Spleen (tissue), 11 donors: Measurements from ENCODE around the gene LCLAT1. TPM values are rescaled to one million over a fixed set of nuclear protein-coding genes. Genes with fewer than 3 reads are reported as not detected.

Source experiments
- DNase-seq: peaks from one replicate; pipeline ENCODE4 v3.0.0-alpha.2; 2020
- H3K27ac ChIP-seq, 8 donors: fragments of 200-600 bp; sonication (generic) in 7 of 8; 1 replicate in 4 of 8; 2 replicates in 4 of 8; pipeline versions ENCODE4 v1.5.0 to v1.8.0; 2016 to 2021; ENCODE audit warnings: inconsistent platforms in 4 of 8, mild to moderate bottlenecking in 4 of 8, moderate library complexity in 1 of 8
- H3K27me3 ChIP-seq, 7 donors: fragments of 200-600 bp; sonication (generic) in 6 of 7; replicated peaks in 1 of 7; 1 replicate in 4 of 7; 2 replicates in 3 of 7; pipeline versions ENCODE4 v1.5.0 to v1.8.0; 2016 to 2021; ENCODE audit warnings: inconsistent platforms in 3 of 7, mild to moderate bottlenecking in 1 of 7
- H3K36me3 ChIP-seq, 6 donors: fragments of 200-600 bp; sonication (generic) in 5 of 6; 1 replicate in 4 of 6; 2 replicates in 2 of 6; pipeline versions ENCODE4 v1.5.0 to v1.8.0; 2016 to 2021; ENCODE audit warnings: inconsistent platforms in 2 of 6
- H3K4me1 ChIP-seq, 6 donors: fragments of 200-600 bp; sonication (generic) in 5 of 6; 1 replicate in 3 of 6; 2 replicates in 3 of 6; pipeline versions ENCODE4 v1.5.0 to v1.8.0; 2016 to 2021; ENCODE audit warnings: inconsistent platforms in 3 of 6
- H3K4me3 ChIP-seq, 8 donors: fragments of 200-600 bp; sonication (generic) in 7 of 8; 1 replicate in 4 of 8; 2 replicates in 4 of 8; pipeline versions ENCODE4 v1.5.0 to v1.8.0; 2016 to 2021; ENCODE audit warnings: inconsistent platforms in 4 of 8, mild to moderate bottlenecking in 4 of 8, moderate library complexity in 2 of 8
- H3K9me3 ChIP-seq, 8 donors: fragments of 200-600 bp; sonication (generic) in 7 of 8; 1 replicate in 4 of 8; 2 replicates in 4 of 8; pipeline versions ENCODE4 v1.5.0 to v1.8.0; 2016 to 2021; ENCODE audit warnings: inconsistent platforms in 4 of 8
- CTCF ChIP-seq, 11 experiments: fragments of 200-600 bp in 7 of 11; fragments of 450-650 bp in 4 of 11; sonication (generic) in 4 of 11; IDR thresholded peaks in 8 of 11; conservative IDR thresholded peaks in 3 of 11; 1 replicate in 7 of 11; 2 replicates in 4 of 11; pipeline versions ENCODE4 v1.4.0 to v1.8.0; 2016 to 2021; ENCODE audit warnings: antibody characterized with exemption in 11 of 11, inconsistent platforms in 4 of 11, mild to moderate bottlenecking in 1 of 11
- POLR2A ChIP-seq, 3 donors: fragments of 450-650 bp; IDR thresholded peaks; one replicate each; pipeline ENCODE4 v1.5.1; 2017; ENCODE audit warnings: antibody characterized with exemption in 3 of 3, mild to moderate bottlenecking in 1 of 3
- POLR2AphosphoS5 ChIP-seq, 3 donors: sonication (generic); formaldehyde crosslinking; IDR thresholded peaks; one replicate each; pipeline ENCODE4 v1.5.1; 2017; ENCODE audit warnings: antibody characterized with exemption in 3 of 3
- WGBS, 5 donors: extraction: QIAGEN DNeasy Blood & Tissue Kit in 3 of 5; methylation state at CpG; one replicate each; pipeline versions ENCODE4 v1.1.5 to v1.1.7; 2013 to 2018; 5-methylcytosine and 5-hydroxymethylcytosine counted together
- intact Hi-C: fragments of 100-400 bp; cut with DNase I; formaldehyde crosslinking; loops from one replicate; pipeline ENCODE4 v1.15.0; 2023; ENCODE audit warnings: low total_unique reads
- polyA plus RNA-seq, 3 donors: library from polyadenylated mRNA; stranded (reverse); fragments of 200-250 nt; gene quantifications; one replicate each; pipeline ENCODE4 v1.2.1, GENCODE V29; 2013
- total RNA-seq, 7 donors: library from RNA; depleted of rRNA in 3 of 7; stranded (reverse); fragments of >200 nt in 3 of 7; fragmentation: NEBNext Ultra II Directional in 4 of 7; extraction: Animal tissue kit (Norgen Biotek cat#: 25700) in 4 of 7; gene quantifications; one replicate each; pipeline versions ENCODE4 v1.1.0 to v1.2.1, GENCODE V29; 2016 to 2021
- donor health status: healthy with polysubstance abuse.
- donor health status: DM: no; HTN: no; CAD: no; lungs with moderate emphysema.
- donor health status: DM: no; HTN: no; CAD: no.
- donor health status: Bipolar disorder and iron deficiency.
- donor health status: healthy.
- donor health status: DM: no; HTN: no; CAD: no.
- donor health status: DM: yes; HTN: yes; CAD: no.

The LCLAT1 gene
- total and polyA plus RNA-seq, 10 donors: 1.9 to 23.3 (median 13.8) TPM

- 87 to 93% (median 89%) methylated on average over 3 of the region's 3 CpGs for WGBS, 5 donors
- H3K27ac ChIP-seq: no peak overlapping the region
- no peak for DNase-seq
- no peaks in the 10 kb centered on the region for H3K27me3 ChIP-seq
- no peaks in the 10 kb centered on the region for H3K9me3 ChIP-seq
- H3K36me3 ChIP-seq: peaks cover 0 to 23% (median 11%) of the 10 kb centered on the region in 6 donors
- H3K4me3 ChIP-seq: no peak overlapping the region
- TF ChIP-seq POLR2A (IDR thresholded peaks at IDR 0.05) (no peak), CTCF (IDR thresholded peaks at IDR 0.05 in 8 of 11, conservative IDR thresholded peaks at IDR 0.05 in 3 of 11) (no peak), POLR2AphosphoS5 (IDR thresholded peaks at IDR 0.05) (no peak)
- intact Hi-C loops: no loop called here
- H3K4me1 ChIP-seq: peaks cover 0 to 8% (median 0%) of the 10 kb centered on the region in 6 donors
These were observed 196.6 kb downstream of the LCLAT1 start for GRCh38 chr2:30643674-30644073.

- H3K36me3 ChIP-seq: peaks cover 0 to 18% (median 8%) of the 10 kb centered on the region in 6 donors
- no peak for DNase-seq
- no peak overlapping the region for H3K4me3 ChIP-seq
- H3K4me1 ChIP-seq: peaks cover 0 to 8% (median 0%) of the 10 kb centered on the region in 6 donors
- no peaks in the 10 kb centered on the region for H3K9me3 ChIP-seq
- 92 to 98% (median 96%) methylated on average over 3 of the region's 3 CpGs for WGBS, 5 donors
- TF ChIP-seq CTCF (IDR thresholded peaks at IDR 0.05 in 8 of 11, conservative IDR thresholded peaks at IDR 0.05 in 3 of 11) (no peak), POLR2AphosphoS5 (IDR thresholded peaks at IDR 0.05) (no peak), POLR2A (IDR thresholded peaks at IDR 0.05) (no peak)
- no peaks in the 10 kb centered on the region for H3K27me3 ChIP-seq
- intact Hi-C loops: no loop called here
- no peak overlapping the region for H3K27ac ChIP-seq
These were observed 198.2 kb downstream of the LCLAT1 start for GRCh38 chr2:30645081-30645744.

- DNase-seq: no peak
- Histone ChIP-seq H3K9me3 (no peaks in the 10 kb centered on the region), H3K4me3 (no peak overlapping the region), H3K36me3 (peaks cover 0 to 13% (median 4%) of the 10 kb centered on the region in 6 donors), H3K27me3 (no peaks in the 10 kb centered on the region), H3K4me1 (peaks cover 0 to 8% (median 0%) of the 10 kb centered on the region in 6 donors), H3K27ac (no peak overlapping the region)
- intact Hi-C loops: no loop called here
- WGBS, 5 donors: 65 to 93% (median 68%) methylated on average over 3 of the region's 3 CpGs
- no peak for TF ChIP-seq POLR2AphosphoS5 (IDR thresholded peaks at IDR 0.05)
- no peak for TF ChIP-seq POLR2A (IDR thresholded peaks at IDR 0.05)
These were observed 198.7 kb downstream of the LCLAT1 start for GRCh38 chr2:30645745-30646119.

- Histone ChIP-seq H3K9me3 (no peaks in the 10 kb centered on the region), H3K4me1 (no peaks in the 10 kb centered on the region), H3K27ac (no peak overlapping the region), H3K27me3 (no peaks in the 10 kb centered on the region), H3K4me3 (no peak overlapping the region), H3K36me3 (peaks cover 0 to 7% (median 0%) of the 10 kb centered on the region in 6 donors)
- 83 to 93% (median 89%) methylated on average over 11 of the region's 11 CpGs for WGBS, 5 donors
- intact Hi-C loops: no loop called here
- no peak for TF ChIP-seq CTCF (IDR thresholded peaks at IDR 0.05 in 8 of 11, conservative IDR thresholded peaks at IDR 0.05 in 3 of 11)
- no peak for TF ChIP-seq POLR2A (IDR thresholded peaks at IDR 0.05)
- TF ChIP-seq POLR2AphosphoS5 (IDR thresholded peaks at IDR 0.05): no peak
- DNase-seq: no peak
These were observed 200.9 kb downstream of the LCLAT1 start for GRCh38 chr2:30647752-30648457.
